ENCODE measurements around the gene AURKAIP1.
"Not testable (repeated sequence)": the region's sequence is repeated elsewhere in the genome, so short reads cannot be mapped to it uniquely, and the experiment has no call there.

AURKAIP1 gene

DNA sequence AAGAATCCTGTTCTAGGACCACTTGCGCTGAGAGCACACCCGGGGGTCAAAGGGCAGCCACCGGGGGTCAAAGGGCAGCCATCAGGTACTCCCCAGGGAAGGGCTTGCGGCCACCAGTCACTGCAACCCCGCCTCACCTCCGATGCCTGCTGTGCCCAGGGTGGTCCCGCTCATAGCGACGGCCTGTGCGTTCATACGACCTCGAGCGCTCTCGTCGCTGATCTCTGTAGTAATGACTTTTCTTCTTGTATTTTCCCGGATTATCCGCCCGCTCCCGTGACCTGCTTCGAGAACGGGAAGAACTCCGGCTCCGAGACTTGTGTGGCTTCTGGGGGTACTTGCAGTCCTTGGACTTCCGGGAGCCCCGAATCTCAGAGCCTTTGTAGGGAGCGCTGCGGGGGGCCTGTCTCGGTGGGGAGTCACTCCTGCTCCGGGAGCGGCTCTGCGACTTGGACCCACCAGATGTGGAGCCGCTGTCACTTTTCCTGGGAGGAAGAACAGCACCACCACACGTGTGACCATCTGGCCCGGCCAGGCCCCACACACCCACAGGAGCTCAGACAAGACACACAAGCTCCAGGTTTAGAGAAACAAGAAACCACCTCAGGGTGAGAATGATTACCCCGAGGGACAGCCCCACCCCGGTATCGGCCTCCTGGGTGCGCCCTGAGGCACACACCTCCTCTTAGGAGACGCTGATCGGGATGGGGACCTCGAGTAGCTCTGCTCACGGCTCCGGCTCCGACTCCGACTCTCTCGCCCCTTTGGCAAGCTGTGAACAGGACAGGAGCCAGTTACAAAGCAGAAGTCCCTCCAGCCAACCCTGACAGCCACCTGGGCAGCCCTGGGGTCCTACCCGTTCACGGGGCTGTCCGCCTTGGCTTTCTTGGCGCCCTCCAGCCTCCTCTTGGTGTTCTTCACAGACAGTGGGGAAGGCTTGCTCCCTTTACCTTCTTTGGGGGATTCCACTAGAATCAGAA lies 12.4 kb upstream of the AURKAIP1 start:
- H3K4me3 Mint-ChIP-seq: no peak overlapping the region
- ATAC-seq (replicated peaks) (no peak), DNase-seq (no peak)
- no peak overlapping the region for H3K27ac Mint-ChIP-seq
- H3K27me3 Mint-ChIP-seq: no peaks in the 10 kb centered on the region
- H3K9me3 Mint-ChIP-seq: no peaks in the 10 kb centered on the region
- peaks cover 69% of the 10 kb centered on the region for H3K36me3 Mint-ChIP-seq (ENCODE audit: insufficient read depth)
- H3K4me1 Mint-ChIP-seq (ENCODE audit: low read depth in 2 of 2): peaks cover 0 to under 1% of the 10 kb centered on the region in 2 donors

DNA sequence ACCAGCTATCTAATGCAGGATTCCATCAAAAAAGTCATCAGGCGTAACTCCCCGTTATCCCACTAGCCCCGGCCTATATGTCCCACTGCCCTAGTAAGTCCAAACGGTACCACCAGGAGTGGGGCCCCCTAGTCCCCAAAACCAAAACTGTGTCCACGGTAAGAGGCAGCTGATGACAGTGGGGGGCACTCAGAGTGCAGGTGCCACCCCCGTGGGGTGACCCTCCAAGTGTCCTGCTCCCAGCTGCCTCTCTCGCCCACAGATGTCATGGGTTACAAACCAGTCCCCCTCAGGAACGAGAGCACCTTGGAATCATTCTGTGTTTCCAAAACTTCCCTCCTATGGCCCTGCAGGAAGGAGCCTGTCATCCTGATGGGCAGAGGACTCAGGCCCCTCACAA lies 10.9 kb upstream of the AURKAIP1 start:
- Mint-ChIP-seq H3K9me3 (no peaks in the 10 kb centered on the region), H3K27ac (peak overlapping the region; percentile 6 to 25), H3K36me3 (ENCODE audit: insufficient read depth) (peaks cover 54% of the 10 kb centered on the region), H3K4me1 (ENCODE audit: low read depth in 2 of 2) (no peaks in the 10 kb centered on the region), H3K4me3 (no peak overlapping the region), H3K27me3 (no peaks in the 10 kb centered on the region)
- ATAC-seq (replicated peaks): no peak
- no peak for DNase-seq

DNA sequence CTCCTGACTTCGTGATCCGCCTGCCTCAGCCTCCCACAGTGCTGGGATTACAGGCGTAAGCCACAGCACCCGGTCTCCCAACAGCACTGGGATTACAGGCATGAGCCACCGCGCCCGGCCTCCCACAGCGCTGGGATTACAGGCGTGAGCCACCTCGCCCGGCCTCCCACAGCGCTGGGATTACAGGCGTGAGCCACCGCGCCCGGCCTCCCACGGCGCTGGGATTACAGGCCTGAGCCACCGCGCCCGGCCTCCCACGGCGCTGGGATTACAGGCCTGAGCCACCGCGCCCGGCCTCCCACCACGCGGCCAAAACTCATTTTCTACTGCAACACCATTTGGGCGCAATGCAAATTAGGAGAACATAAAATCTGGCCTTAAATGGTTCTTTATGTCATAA lies 10.3 kb upstream of the AURKAIP1 start:
- not testable (repeated sequence) for H3K4me3 Mint-ChIP-seq; ATAC-seq (replicated peaks); H3K27me3 Mint-ChIP-seq; DNase-seq; H3K4me1 Mint-ChIP-seq (ENCODE audit: low read depth in 2 of 2); H3K9me3 Mint-ChIP-seq
- Mint-ChIP-seq H3K27ac (peak overlapping the region in 1 of 2 donors; percentile 74), H3K36me3 (ENCODE audit: insufficient read depth) (peaks cover 48% of the 10 kb centered on the region)

DNA sequence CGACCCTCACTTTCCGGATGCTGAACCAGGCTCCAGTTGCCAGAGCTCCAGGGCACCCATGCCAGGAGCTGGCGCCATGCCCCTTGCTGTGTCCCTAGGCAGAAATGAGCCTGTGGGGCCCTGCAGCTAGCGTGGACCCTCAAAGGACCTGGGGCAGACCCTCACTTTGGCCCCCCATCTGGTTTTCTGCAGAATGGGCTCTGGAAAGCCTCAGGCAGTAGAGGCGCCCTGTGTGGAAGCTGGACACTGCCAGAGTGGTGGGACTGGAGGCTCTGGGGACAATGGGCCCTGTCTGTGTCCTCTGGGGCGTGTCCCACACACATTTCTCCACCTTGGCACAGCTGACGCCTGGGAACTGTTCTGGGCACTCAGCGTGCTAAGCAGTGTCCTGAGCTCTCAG lies 6.3 kb upstream of the AURKAIP1 start:
- no peaks in the 10 kb centered on the region for H3K9me3 Mint-ChIP-seq
- H3K27ac Mint-ChIP-seq: no peak overlapping the region
- DNase-seq: no peak
- no peaks in the 10 kb centered on the region for H3K27me3 Mint-ChIP-seq
- H3K36me3 Mint-ChIP-seq (ENCODE audit: insufficient read depth): peaks cover 8% of the 10 kb centered on the region
- ATAC-seq (replicated peaks): no peak
- no peaks in the 10 kb centered on the region for H3K4me1 Mint-ChIP-seq (ENCODE audit: low read depth in 2 of 2)
- no peak overlapping the region for H3K4me3 Mint-ChIP-seq

DNA sequence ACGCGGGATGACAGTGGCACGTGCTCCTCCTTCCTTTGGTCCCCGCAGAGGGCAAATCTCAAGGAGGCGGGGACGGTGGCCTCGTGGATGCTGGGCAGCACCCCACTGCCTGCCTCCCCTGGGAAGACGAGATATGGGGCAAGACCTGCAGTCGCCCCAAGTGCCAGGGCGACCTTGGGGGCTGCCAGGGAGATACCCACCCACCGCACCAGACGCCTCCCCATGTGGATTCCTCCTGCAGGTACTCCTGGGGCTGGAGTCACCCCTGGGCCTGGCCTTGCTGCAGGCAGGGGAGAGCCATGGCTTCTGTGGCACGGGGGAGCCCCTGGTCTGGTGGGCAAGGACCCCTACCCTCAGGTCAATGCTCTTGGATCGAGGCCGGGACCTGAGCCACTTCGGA lies 5.9 kb upstream of the AURKAIP1 start:
- Mint-ChIP-seq H3K36me3 (ENCODE audit: insufficient read depth) (peaks cover 4% of the 10 kb centered on the region), H3K4me3 (no peak overlapping the region), H3K4me1 (ENCODE audit: low read depth in 2 of 2) (no peaks in the 10 kb centered on the region), H3K27ac (no peak overlapping the region), H3K27me3 (no peaks in the 10 kb centered on the region), H3K9me3 (no peaks in the 10 kb centered on the region)
- ATAC-seq (replicated peaks): no peak
- DNase-seq: no peak

DNA sequence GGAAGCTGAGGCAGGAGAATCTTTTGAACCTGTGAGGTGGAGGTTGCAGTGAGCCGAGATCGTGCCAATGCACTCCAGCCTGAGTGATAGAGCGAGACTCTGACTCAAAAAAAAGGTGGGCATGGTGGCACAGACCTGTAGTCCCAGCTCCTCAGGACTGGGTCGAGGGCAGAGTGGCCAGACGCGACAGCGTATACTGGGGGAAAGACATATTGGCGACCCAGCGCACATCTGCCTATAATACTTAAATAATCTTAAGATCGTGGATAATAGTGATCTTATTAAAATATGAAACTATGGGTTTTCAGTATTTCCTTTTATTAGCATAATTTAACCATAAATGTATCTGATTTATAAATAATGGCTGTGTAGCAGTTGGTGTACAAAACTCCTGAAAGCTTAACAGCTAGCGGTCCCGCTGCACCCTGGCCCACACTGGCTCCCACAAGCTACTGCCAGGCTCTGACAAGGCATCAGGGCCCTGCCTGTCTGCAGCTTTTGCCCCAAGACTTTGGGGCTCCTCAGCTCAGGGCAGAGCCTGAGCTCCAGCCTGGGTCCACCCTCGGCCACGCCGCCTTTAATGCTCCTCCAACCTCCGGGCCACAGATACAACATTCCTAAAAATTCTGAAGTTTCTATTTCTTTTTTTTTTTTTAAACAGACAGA lies 2.7 kb upstream of the AURKAIP1 start:
- H3K36me3 Mint-ChIP-seq (ENCODE audit: insufficient read depth): peaks cover 13% of the 10 kb centered on the region
- H3K27me3 Mint-ChIP-seq: no peaks in the 10 kb centered on the region
- H3K9me3 Mint-ChIP-seq: no peaks in the 10 kb centered on the region
- DNase-seq (no peak), ATAC-seq (replicated peaks) (no peak)
- H3K4me3 Mint-ChIP-seq: no peak overlapping the region
- H3K4me1 Mint-ChIP-seq (ENCODE audit: low read depth in 2 of 2): peaks cover 7 to 10% of the 10 kb centered on the region in 2 donors
- H3K27ac Mint-ChIP-seq: peak overlapping the region in 1 of 2 donors; percentile 52

DNA sequence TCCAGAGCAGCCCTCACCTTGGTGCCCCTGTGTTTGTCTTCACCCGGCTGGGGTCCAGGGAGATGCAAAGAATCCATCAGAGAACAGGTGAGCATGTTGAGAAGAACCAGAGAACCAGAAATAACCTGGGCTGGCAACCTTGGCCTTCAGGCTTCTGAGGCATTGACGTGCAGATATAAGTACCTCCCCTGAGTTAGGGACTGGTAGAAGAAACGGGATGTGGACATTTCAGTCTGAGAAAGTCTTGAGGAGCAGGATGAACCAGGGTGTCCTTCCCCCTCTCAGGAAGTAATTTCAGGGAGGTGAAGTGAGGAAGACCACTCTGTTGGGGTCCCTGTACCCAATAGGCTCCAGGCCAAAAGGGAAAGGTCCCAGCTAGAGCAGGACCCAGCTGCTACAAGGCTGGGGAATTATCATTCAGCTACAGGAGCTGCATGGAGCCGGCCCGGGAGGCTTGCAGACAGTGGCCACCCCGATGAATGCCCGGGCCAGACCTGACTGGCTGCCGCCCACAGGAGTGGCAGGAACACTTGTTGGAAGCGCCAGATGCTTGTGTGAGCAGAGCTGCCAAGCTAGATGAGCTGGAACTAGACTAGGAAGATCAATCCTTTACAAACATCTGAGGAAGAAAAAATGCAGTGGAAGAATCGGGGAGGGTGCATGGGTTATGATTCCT lies 1.7 kb upstream of the AURKAIP1 start:
- ATAC-seq (replicated peaks) (no peak), DNase-seq (no peak)
- Mint-ChIP-seq H3K36me3 (ENCODE audit: insufficient read depth) (peaks cover 20% of the 10 kb centered on the region), H3K27me3 (no peaks in the 10 kb centered on the region), H3K4me1 (ENCODE audit: low read depth in 2 of 2) (peaks cover 9 to 13% of the 10 kb centered on the region in 2 donors), H3K9me3 (no peaks in the 10 kb centered on the region), H3K4me3 (peak overlapping the region in 1 of 2 donors; percentile 87), H3K27ac (peak overlapping the region; percentile 52 to 96)

DNA sequence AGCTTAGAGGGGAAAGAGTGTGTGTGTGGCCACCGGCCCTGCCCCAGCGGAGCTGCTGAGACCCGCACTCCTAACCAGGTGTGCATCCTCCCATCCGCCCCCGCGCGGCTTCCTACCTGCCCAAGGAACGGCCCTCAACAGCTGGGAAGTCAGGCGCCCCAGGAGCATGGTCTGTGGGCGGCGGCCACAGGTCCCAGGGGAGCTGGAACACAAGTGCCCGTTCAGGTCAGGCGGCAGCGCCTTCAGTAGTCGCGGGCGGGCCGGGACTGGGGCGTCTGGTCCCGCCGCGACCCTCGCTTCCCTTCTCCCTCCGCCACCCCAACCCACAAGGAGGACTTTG lies 448 bp downstream of the AURKAIP1 start:
- ATAC-seq (replicated peaks): no peak
- Mint-ChIP-seq H3K4me1 (ENCODE audit: low read depth in 2 of 2) (peaks cover 11 to 13% of the 10 kb centered on the region in 2 donors), H3K4me3 (peak overlapping the region; percentile 87 to 89), H3K27me3 (no peaks in the 10 kb centered on the region), H3K9me3 (no peaks in the 10 kb centered on the region), H3K27ac (peak overlapping the region; percentile 95 to 96), H3K36me3 (ENCODE audit: insufficient read depth) (peaks cover 29% of the 10 kb centered on the region)
- no peak for DNase-seq

DNA sequence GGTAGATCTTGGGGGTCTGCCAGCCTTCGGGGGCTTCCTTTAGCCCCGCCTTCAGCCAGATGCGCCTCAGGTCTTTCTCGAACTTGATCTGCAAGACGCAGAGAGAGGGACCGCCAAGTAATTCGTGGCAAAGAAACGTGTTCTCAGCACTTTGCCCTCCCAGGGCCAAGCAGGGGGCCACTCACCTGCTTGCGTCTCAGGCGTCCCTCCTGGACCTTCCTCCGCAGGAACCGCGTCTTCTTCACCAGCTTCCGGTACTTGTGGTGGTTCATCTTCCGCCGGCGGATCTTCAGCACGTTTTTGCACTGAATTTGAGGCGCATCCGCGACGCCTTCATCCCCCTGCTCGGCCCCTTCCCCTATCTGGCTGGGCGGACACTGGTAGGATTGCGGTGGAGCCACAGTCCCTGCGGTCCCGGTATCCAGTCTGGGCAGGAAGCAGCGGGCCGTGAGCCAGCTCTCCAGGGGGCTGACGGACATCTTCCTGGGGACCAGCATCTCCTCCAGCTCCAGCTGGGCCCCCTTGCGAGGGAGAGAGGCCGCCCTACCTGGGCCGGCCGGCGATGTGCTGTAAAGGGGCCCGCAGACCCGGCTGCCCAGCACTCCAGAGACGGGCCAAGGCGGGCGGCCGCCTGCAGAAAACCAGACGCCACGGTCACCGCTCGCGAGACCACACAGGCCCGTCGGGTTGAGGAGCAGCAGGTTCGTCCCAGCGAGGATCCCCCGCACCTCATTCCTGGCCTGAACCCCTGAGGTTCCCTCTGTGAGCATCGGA lies 1.0 kb downstream of the AURKAIP1 start:
- Mint-ChIP-seq H3K4me1 (ENCODE audit: low read depth in 2 of 2) (peaks cover 11 to 13% of the 10 kb centered on the region in 2 donors), H3K27ac (peak overlapping the region in 1 of 2 donors; percentile 96), H3K4me3 (peak overlapping the region; percentile 87 to 89), H3K36me3 (ENCODE audit: insufficient read depth) (peaks cover 33% of the 10 kb centered on the region), H3K9me3 (no peaks in the 10 kb centered on the region), H3K27me3 (no peaks in the 10 kb centered on the region)
- no peak for ATAC-seq (replicated peaks)
- DNase-seq: no peak

DNA sequence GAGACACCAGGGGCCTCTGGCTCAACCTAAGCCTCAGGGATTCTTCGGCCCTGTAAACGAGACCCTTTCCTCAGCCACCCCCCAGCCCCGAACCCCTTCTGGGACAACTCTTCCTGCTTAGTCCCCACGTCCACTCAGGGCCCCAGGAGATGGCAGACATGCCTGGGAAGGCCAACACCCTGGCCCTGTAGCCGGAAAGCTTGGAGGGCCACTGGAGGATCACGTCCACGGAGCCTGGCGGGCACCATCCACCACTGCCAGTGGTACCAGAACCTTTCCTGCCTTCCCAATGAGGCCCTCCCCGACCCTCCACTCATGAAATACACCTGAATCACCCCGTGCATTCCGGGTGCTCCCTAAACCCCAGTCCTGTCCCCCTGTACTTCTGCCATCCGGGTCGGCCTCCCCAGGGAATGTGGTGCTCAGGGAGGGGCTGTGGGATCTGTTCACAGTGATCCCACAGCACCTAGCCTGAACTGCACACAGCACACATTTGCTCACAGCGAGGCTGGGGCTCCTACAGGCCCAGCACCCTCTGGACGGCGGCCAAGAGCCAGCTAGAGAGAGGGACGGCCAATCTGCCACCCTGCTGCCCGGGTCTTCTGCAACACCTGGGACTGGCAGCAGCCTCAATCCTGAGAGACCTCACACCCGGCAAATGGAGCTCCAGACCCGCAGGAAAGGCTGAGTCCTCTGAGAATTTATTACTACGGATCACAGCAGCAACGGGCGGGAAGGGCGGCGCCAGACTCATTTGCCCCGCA lies 1.8 kb downstream of the AURKAIP1 start:
- no peaks in the 10 kb centered on the region for H3K9me3 Mint-ChIP-seq
- H3K36me3 Mint-ChIP-seq (ENCODE audit: insufficient read depth): peaks cover 33% of the 10 kb centered on the region
- DNase-seq (no peak), ATAC-seq (replicated peaks) (no peak)
- peak overlapping the region in 1 of 2 donors; percentile 66 for H3K27ac Mint-ChIP-seq
- peaks cover 11 to 13% of the 10 kb centered on the region in 2 donors for H3K4me1 Mint-ChIP-seq (ENCODE audit: low read depth in 2 of 2)
- H3K4me3 Mint-ChIP-seq: peak overlapping the region; percentile 31 to 87
- no peaks in the 10 kb centered on the region for H3K27me3 Mint-ChIP-seq

DNA sequence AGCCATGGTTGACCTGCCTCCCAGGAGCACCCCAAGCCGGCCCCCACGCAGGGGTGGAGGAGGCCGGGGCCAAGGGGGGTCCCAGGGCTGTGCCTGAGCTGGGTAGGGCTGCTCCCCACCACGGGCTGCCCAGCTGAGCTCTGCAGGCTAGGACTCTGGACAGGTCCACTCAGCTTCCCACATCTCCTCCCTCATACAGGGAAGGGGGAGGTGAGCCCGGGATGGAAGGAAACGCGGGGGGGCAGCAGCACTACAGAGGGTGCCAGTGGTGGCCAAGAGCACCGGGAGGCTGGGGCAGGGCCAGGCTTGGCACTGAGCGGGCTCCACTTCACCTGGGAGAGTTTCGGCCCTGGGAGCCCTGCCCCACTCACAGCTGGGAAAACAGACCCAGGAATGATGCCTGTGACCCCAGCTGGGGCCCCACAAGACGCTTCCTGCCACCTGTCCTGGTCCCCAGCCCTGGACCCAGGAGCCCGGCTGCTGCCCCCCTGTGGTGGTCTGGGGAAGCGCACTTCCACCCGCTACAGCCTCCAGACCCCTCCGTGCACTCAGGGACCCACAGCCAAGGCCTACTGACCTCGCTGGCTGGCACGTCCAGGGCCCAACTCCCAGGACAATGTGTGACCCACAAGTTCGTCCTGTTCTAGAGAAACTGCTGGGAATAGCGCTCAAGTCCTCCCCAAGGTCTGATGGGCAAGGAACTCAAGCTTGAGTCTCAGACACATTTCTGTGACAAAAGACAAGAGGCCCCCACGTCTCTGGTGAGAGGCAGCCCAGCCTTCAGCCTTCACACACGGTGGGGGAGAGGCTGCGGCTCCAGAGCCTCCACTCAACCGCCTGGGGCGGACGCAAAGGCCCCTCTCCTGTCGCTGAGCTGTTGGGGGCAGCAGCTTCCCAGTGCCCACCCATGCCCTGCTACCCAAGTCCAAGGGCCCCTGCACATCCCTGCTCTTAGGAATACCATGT lies 3.0 kb downstream of the AURKAIP1 start:
- no peaks in the 10 kb centered on the region for H3K9me3 Mint-ChIP-seq
- peak overlapping the region; percentile 40 to 49 for H3K4me3 Mint-ChIP-seq
- H3K4me1 Mint-ChIP-seq (ENCODE audit: low read depth in 2 of 2): peaks cover 11 to 13% of the 10 kb centered on the region in 2 donors
- peak; percentile 29 for ATAC-seq (replicated peaks)
- no peaks in the 10 kb centered on the region for H3K27me3 Mint-ChIP-seq
- H3K36me3 Mint-ChIP-seq (ENCODE audit: insufficient read depth): peaks cover 33% of the 10 kb centered on the region
- peak overlapping the region; percentile 56 to 71 for H3K27ac Mint-ChIP-seq
- peak; percentile 75 to 81 (median 75) for DNase-seq
